HG03432 (cell line): ENCODE measurements around the gene CTU1.
"Not testable (repeated sequence)": the region's sequence is repeated elsewhere in the genome, so short reads cannot be mapped to it uniquely, and the experiment has no call there.

Source experiments
- ATAC-seq: cut with Tn5 transposase; IDR thresholded peaks from one replicate; pipeline ENCODE4 v1.9.1; 2021; ENCODE audit warnings: mild to moderate bottlenecking, moderate library complexity; ENCODE audit not compliant: unreplicated experiment

Gene CTU1

DNA sequence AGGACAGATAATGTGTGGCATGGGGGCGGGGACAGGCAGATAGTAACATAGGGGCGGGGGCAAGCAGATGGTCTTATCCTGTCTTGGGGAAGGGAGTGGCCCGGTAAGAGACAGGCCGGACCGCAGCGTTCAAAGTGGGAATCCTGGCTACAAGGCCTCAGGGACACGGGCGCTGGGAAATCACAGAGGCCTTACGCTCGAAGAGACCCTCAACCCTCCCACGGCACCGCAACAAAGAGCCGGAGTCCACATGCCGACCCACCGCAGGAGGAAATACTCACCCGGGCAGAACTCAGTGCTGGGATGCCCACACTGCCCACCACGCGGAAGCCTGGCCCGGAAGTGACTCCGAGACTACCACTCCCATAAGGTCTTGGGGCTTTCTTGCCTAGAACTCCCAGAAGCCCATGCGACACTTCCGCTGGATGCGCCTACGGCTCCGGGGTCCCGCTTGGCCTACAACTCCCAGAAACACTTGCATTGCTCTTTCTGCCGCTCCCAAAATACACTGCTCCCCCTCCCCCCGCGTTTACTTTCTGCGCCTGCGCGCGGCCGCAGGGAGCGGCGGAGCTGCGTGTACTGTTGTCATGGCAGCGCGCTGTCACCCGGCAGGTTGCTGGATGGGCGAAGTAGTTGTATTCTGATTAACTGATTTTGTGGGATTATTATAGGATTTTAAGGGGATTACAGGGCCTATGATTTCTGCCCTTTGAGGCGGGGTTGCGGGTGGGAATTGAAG, at the start of gene CTU1:
TSS of gene CTU1 (minus strand) at position 344 of the 739 bp plus-strand sequence. CDS start 3,840 bp downstream, outside the sequence.
- ATAC-seq = peak; percentile 92

DNA sequence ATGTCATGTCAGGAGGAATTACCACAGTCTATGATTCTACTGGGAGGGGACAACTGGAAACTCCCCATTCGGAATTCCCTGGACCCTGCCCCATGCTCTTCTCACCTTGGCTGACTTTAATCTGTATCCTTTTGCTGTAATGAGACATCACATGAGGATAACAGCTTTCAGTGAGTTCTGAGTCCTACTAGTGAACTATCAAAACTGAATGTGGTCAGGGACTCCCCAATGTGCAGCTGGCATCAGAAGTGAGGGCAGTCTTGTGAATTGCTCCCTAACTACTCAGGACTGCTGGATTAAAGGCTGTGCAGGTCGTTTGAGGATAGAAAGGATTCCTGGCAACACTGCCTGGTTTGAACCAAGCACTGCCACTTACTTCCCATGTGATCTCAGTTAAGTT, 49.1 kb upstream of the CTU1 start:
- ATAC-seq = no peak

DNA sequence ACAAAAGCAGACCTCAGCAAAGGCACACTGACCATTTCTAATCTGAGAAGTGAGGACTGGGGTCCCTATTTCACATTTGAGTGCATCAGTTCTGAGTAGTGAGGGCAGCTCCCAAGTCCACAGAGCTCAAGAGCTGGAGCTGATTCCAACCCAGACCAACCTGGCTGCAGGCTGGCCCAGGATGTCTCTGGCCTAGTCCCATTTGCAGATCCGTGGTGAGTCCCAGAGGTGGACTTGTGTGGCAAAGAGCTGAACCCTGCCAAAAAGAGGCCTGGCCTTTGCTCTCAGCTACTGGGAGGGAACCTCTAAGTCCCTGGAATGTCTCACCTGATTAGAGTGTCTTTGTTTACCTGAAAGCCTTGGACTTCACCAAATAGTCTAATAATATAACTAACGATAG, 48.5 kb upstream of the CTU1 start:
- ATAC-seq = no peak

DNA sequence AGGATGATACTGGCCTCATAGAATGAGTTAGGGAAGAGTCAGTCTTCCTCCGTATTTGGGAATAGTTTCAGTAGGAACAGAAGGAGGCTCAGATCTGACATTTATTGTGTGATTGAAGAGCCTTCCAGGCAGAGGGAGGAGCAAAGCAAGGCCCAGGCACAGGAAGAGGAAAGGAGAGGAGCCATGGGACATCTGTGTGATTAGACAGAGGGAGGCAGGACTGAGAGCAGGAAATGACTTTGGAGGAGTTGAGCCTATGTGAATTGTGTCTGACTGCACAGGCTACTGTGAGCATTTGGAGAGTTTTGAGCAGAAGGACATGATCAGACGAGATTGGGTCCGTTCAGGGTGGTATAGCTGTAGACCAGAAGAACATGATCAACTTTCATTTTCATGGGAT, 42.4 kb upstream of the CTU1 start:
- no peak for ATAC-seq

DNA sequence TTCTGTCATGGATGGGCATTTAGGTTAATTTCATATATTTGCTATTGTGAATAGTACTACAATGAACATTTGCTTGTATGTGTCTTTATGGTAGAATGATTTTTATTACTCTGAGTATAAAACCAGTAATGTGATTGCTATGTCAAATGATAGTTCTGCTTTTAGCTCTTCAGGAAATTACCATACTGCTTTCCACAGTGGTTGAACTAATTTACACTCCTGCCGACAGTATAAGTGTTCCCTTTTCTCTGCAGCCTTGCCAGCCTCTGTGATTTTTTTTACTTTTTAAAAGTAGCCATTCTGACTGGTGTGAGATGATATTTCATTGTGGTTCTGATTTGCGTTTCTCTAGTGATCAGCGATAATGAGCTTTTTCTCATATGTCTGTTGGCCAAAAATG, 40.4 kb upstream of the CTU1 start:
- ATAC-seq = no peak

DNA sequence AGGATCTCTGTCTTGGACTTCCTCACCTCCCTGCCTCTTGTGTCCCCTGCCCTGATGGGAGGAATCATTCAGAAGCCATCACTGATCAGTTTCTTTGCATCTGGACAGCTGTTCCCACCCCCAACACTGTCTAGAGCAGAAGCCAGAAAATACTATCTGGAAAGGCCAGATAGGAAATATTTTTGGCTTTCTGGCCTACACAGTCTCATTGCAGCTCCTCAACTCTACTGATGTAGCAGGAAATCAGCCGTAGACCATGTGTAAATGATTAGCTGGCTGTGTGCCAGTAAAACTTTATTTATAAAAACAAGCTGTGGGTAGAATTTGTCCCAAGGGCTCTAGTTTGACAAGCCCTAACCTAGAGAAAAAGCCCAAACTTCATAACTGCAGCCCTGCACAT, 39.5 kb upstream of the CTU1 start:
- ATAC-seq = no peak

DNA sequence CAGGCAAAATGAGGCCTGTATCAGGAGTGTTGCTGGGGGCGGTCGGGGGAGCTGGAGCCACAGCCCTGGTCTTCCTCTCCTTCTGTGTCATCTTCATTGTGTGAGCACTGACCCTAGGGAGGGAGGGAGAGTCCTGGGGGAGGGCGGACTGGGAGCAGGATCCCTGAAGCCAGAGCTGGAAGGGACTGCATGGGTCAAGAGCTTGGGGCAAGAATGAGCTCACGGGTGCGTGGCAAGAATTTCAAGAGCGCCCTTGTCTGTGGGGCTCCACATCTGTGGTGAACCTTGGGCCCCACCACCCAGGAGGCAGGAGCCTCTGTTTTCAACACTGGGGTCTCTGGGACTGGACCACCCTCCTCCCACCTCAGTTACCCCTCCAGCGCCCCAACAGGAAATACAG, 38.5 kb upstream of the CTU1 start:
- no peak for ATAC-seq

DNA sequence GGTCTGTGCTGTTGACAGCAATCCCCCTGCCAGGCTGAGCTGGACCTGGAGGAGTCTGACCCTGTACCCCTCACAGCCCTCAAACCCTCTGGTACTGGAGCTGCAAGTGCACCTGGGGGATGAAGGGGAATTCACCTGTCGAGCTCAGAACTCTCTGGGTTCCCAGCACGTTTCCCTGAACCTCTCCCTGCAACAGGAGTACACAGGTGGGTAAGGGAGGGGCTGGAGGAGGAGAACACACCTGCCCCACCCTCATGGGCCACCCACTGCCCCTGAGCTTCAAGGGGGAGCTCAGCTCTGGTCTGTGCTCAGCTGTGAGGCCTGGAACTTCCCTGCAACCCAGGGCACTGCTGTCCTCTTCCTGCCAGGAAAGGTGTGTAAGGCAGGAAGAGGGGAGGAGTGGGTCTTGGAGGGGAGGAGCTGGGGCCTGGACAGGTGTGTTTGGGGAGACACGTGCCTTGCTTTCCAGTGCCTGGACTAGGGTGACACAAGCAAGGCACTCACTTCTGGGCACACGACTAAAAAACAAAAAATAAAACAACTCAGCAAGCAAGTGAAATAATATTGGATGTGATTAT, 37.8 kb upstream of the CTU1 start:
- no peak for ATAC-seq

DNA sequence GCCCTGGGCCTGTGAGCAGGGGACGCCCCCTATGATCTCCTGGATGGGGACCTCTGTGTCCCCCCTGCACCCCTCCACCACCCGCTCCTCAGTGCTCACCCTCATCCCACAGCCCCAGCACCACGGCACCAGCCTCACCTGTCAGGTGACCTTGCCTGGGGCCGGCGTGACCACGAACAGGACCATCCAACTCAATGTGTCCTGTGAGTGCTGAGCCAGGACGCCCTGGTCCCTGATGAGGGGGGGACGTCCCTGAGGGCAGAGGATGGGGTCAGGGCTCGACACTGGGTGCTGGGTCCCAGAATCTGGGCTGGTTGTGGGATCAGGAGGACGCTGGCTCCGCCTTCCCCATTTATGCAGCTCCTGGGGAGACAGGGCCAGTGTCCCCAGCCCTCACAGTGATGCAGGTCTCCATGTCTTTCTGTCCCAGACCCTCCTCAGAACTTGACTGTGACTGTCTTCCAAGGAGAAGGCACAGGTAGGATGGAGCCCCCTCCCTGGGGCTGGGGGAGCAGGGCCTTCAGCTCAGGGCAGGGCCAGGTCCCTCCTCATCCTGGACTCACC, 36.4 kb upstream of the CTU1 start:
- no peak for ATAC-seq

DNA sequence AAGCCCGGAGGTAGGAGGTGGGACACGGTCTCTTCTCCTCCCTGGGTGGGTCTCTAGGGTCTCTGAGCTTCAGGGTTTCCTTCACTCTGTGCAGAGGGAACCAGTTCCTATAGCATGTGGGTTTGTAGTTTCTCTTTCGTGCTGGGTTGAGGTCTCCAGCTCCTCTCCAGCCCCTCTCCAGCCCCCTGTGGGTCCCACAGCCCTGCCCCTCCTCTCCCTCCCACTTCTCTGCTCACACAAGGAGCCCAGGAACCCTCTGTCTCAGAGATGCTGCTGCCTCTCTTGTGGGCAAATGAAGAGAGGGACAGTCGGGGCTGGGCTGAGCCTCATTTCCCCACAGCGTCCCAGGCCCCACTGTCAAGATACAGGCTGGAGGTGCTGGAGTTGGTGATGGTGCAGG, 35.3 kb upstream of the CTU1 start:
- no peak for ATAC-seq

DNA sequence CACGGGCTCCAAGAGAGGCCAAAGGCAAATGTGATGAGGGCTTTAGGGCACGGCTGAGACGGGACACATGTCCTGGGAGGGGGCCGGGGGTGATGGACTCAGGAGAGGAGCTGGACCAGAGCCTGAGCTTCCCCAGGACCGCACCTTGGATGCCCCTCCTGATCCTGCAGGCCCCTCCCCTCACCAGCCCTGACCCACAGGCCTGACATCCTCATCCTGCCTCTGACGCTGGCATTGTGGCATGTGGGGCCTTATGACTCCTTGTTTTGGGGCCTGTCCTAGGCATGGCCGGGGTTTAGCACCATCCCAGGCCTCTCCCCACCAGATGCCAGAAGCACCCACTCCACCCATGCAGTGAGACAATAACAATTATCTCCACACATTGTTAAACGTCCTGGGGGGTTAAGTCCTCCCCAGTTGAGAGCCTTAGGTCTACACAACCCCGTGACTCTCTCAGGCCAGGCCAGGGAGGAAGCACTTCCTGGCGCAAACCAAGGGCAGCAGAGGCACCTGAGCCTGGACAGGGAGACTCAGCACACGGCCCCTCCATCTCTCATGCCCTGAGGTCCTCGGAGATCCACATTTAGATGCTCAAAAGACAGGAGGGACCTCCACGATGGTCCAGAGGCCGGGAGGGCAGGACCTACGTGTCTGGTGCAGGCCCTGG, 34.7 kb upstream of the CTU1 start:
- ATAC-seq = not testable (repeated sequence)

DNA sequence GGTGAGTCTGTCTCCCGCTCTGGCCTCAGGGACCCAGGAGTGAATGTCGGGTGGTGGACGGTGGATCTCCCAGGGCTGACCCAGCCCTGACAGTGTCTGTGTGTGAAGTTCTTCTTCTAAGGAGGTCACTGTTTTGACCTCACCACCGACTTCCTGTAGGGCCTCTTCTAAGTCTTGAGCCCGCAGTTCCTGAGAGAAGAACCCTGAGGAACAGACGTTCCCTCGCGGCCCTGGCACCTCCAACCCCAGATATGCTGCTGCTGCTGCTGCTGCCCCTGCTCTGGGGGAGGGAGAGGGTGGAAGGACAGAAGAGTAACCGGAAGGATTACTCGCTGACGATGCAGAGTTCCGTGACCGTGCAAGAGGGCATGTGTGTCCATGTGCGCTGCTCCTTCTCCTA, 33.9 kb upstream of the CTU1 start, which contains the start of gene SIGLEC7:
TSS of gene SIGLEC7 (plus strand) at position 183 of the 400 bp plus-strand sequence. CDS start at position 252, 69 bp downstream.
- no peak for ATAC-seq

DNA sequence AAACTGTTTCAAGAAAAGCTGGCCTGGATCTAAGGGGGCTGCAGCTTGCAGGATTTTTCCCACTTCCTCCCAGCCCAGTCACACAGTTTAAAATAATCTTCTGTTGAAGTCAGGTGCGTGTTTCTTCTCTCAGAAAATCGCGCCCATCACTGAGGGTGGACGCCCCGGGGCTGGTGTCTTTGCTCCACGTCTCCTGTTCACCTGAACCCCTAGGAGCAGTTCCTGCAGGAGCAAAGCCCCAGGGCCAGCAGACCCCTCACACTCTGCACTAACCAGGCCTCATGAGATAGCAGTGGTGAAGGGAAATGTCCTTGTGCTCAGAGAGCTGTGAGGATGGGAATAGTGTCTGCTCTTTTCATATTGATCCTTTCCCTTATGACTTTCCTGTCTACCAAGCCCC, 33.0 kb upstream of the CTU1 start:
- ATAC-seq = no peak

DNA sequence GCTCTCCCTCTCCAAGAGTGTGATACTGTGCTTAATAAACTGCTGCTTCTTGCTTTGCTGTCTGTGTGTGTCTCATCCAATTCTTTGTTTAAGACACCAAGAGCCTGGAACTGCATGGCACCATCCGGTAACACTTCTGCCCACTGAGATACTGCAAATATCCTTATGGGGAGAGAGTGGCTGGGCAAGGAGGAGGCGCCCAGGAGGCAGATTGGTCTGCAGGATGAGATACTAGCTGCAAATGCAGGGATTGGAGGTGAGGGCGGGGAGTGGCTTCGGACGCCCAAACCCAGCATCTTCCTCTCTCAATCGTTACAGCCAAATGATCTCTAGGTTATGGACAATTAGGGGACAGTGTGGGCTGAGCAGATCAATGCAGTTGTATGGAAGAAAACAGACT, 32.2 kb upstream of the CTU1 start:
- ATAC-seq = no peak

DNA sequence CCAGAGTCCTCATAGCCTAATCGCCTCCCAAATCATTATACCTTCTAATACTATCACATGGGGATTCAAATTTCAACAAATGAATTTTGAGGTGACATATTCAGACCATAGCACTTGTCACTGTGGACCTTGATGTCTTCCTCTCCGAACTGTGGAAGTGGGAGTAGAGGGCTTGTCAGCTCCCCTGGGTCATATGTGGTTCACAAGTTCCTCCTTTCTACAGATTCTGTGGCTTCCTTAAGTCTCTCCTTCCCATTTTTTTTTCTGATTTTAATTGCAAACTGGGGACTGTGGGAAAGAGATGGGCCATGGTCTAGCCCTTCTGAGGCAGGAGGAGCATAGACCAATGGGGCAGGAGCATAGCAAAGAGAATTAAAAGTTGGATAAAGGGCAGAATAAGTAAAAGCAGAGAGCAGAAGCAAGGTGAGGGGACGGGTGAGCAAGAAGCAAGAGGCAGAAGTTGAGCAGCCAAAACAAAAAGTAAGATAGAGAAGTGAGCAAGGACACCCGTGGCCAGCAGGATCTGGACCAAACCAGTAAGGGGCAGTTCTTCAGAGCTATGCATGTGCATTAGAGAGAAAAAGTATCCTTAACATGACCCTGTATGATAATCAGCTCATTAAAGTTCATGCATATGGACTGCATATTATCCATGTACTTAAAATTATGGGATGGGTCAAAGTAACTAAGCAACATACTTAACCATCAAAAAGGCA, 31.2 kb upstream of the CTU1 start:
- ATAC-seq = no peak

DNA sequence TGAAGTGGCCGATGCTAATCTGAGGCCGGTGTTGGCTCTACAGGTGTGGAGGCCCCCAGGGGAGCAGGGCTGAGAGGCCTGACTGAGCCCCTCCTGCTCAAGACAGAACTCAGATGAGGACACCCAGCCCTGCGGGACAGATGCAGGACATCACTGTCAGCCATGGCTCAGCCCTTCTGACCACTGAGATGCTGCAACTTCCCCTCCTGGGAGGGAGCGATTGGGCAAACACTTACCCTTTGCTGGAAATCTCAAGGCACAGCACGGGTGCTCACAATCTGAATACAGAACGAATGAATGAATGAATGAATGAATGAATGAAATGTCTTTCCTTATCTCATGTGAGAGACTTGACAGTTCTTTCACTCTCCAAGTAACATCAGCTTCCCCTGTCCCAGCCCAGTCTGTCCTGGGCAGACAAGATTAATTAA, 30.4 kb upstream of the CTU1 start:
- ATAC-seq = no peak

DNA sequence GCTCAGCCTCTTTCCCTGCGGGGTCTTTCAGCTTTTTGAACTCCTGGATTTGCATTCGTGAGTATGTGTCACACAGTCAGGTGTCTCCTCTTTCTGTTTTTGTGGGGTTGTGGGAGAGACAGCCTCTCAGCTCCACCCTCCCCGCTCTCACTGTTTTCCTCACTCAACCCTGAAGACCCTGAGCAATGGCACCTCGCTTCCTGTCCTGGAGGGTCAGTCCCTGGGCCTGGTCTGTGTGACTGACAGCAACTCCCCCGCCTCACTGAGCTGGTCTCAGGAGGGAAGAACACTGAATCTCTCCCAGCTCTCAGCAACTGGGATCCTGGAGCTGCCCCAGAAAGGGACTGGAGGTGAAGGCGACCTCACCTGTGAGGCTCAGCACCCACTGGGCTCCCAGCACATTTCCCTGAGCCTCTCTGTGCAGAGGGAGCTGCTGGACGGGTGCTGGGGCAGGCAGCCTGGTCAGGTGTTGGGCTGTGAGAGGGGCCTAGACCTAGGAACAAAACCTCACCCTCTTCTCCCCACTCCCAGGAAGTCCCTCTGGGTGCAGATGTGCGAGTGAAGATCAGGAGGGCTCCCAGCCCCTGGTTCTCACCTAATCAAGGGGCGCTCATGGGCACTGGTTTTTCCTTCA, 29.7 kb upstream of the CTU1 start:
- no peak for ATAC-seq

DNA sequence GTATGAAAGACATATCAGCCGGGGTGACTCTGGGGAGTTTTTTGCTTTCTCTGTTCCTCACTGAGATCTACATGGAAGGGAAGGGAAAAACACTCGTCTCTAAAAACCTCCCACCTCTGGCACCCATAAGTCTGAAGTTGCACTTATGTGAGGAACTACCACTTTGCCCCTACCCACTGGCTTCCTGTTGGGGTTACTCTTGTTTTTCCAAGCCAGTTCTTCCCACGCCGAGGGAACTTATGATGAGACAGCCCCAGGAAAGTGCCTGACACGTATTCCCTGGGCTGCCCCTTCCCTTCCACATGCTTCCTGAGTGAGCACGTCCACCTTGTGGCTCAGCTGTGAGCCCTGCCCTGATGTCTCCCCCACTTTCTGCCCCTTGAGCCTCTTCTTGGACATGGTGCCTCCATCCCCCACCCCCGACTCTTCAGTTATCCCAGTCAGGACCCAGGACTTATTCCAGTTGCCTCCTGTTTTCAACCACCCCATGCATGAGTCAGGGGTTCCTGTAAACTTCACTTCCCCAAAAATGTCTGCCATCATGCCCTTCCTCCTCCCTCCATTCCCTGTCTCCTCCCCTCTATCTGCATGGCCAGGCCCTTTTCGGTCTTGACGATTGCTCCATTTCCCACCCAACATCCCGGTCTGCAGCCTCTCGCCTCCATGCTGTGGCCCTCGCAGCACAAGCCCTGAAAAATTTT, 28.8 kb upstream of the CTU1 start:
- no peak for ATAC-seq

DNA sequence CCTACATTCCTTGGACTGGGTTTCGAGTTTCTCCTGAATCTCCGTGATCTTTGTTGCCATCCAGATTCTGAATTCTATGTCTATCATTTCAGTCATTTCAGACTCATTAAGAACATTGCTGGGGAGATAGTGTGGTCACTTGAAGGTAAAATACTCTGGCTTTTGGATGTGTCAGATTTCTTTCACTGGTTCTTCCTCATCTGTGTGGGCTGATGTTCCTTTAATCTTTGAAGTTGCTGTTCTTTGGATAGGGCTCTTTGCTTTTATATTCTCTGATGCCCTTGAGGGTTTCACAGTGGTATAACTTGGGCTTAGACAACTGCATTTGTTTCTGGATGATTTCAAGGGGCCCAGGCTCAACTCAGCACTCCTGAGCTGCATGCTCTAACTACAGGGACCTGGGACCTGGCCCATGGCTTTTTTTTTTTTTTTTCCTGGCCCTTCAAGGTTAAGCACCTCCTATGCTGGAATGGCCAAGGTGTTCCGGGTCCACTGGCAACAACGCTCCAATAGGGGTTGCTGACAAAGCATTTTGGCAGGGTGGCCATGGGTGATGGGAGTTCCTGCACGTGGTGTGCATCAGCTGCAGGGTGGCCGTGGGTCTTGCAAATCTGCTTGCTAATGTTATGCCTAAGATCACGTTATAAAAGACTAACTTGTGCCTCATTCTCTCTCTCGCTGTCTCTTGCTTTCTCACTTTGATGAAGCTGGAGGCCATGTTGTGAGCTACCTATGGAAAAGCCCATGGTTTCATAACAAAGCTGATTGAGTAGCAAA, 28.0 kb upstream of the CTU1 start:
- no peak for ATAC-seq
